Astrocyte (in vitro differentiated cells and primary cell): ENCODE results near the gene UTF1. TPM values are rescaled to one million over a fixed set of nuclear protein-coding genes. Genes with fewer than 3 reads are reported as not detected.

Experiments used
- DNase-seq: peaks from one replicate; pipeline ENCODE4 v3.0.0-alpha.2; 2010; ENCODE audit warnings: low read depth
- FAIRE-seq: peaks from 2 replicates; lab custom pipeline; 2011; peaks lifted over from hg19 to GRCh38; lab: Jason Lieb, UNC
- H2AFZ ChIP-seq: 2 replicates; pipeline ENCODE4 v1.6.0; 2012; ENCODE audit warnings: low read depth, low read length, inconsistent platforms
- H3K27ac ChIP-seq: 2 replicates; pipeline ENCODE4 v1.5.1; 2011; ENCODE audit warnings: low read depth, low read length, inconsistent platforms
- H3K27me3 ChIP-seq: 2 replicates; pipeline ENCODE4 v1.6.0; 2011; ENCODE audit warnings: low read length, inconsistent platforms; ENCODE audit not compliant: insufficient read depth
- H3K36me3 ChIP-seq: 2 replicates; pipeline ENCODE4 v1.5.1; 2011; ENCODE audit warnings: low read length, inconsistent platforms; ENCODE audit not compliant: insufficient read depth
- H3K4me1 ChIP-seq: 2 replicates; pipeline ENCODE4 v1.5.1; 2011; ENCODE audit warnings: low read length, inconsistent platforms; ENCODE audit not compliant: insufficient read depth
- H3K4me2 ChIP-seq: 2 replicates; pipeline ENCODE4 v1.6.0; 2012; ENCODE audit warnings: low read length, inconsistent platforms
- H3K4me3 ChIP-seq: 2 replicates; pipeline ENCODE4 v1.5.1; 2011; ENCODE audit warnings: low read depth, mild to moderate bottlenecking, low read length, inconsistent platforms; ENCODE audit not compliant: insufficient read depth
- H3K79me2 ChIP-seq: 2 replicates; pipeline ENCODE4 v1.6.0; 2012; ENCODE audit warnings: mild to moderate bottlenecking, low read length, inconsistent platforms; ENCODE audit not compliant: insufficient read depth
- H3K9ac ChIP-seq: 2 replicates; pipeline ENCODE4 v1.6.0; 2012; ENCODE audit warnings: mild to moderate bottlenecking, low read length, inconsistent platforms
- H3K9me3 ChIP-seq: 2 replicates; pipeline ENCODE4 v1.5.1; 2012; ENCODE audit warnings: low read depth, mild to moderate bottlenecking, low read length, inconsistent platforms; ENCODE audit not compliant: insufficient read depth
- H4K20me1 ChIP-seq: 2 replicates; pipeline ENCODE4 v1.6.0; 2012; ENCODE audit warnings: low read length, inconsistent platforms; ENCODE audit not compliant: insufficient read depth
- H3K27ac Mint-ChIP-seq: one replicate; pipeline ENCODE4 v1.8.0; 2021; ENCODE audit warnings: mild to moderate bottlenecking, mixed read lengths; ENCODE audit not compliant: unreplicated experiment
- H3K27me3 Mint-ChIP-seq: one replicate; pipeline ENCODE4 v1.8.0; 2021; ENCODE audit warnings: low read depth, mixed read lengths; ENCODE audit not compliant: unreplicated experiment
- H3K36me3 Mint-ChIP-seq: one replicate; pipeline ENCODE4 v1.8.0; 2021; ENCODE audit warnings: low read depth, mixed read lengths; ENCODE audit not compliant: unreplicated experiment
- H3K4me1 Mint-ChIP-seq: one replicate; pipeline ENCODE4 v1.8.0; 2021; ENCODE audit warnings: low read depth, mixed read lengths; ENCODE audit not compliant: unreplicated experiment
- H3K4me3 Mint-ChIP-seq: one replicate; pipeline ENCODE4 v1.8.0; 2021; ENCODE audit warnings: mild to moderate bottlenecking, moderate library complexity, mixed read lengths; ENCODE audit not compliant: unreplicated experiment
- H3K9me3 Mint-ChIP-seq: one replicate; pipeline ENCODE4 v1.8.0; 2021; ENCODE audit warnings: mild to moderate bottlenecking, mixed read lengths; ENCODE audit not compliant: unreplicated experiment
- EZH2 ChIP-seq: IDR thresholded peaks from 2 replicates; pipeline ENCODE4 v1.6.1; 2012; ENCODE audit warnings: mild to moderate bottlenecking, low read length, inconsistent platforms; ENCODE audit not compliant: insufficient read depth
- total RNA-seq: library from RNA; stranded (reverse); gene quantifications from 2 replicates; pipeline ENCODE4 v1.2.1, GENCODE V29; 2021
- TF ChIP-seq, protein P1 (sequence below): IDR thresholded peaks from 2 replicates; pipeline ENCODE4 v1.5.1; 2011; ENCODE audit warnings: low read depth, mild to moderate bottlenecking, inconsistent platforms, low read length, moderate library complexity; ENCODE audit not compliant: insufficient read depth

Gene UTF1
- total RNA-seq, 1 donor from 2014 or later = 0.18 TPM

- peaks cover 10% of the 10 kb centered on the region for H3K27me3 Mint-ChIP-seq
Observed at GRCh38 chr10:133207041-133207600, 22.9 kb upstream of the UTF1 start.

DNA sequence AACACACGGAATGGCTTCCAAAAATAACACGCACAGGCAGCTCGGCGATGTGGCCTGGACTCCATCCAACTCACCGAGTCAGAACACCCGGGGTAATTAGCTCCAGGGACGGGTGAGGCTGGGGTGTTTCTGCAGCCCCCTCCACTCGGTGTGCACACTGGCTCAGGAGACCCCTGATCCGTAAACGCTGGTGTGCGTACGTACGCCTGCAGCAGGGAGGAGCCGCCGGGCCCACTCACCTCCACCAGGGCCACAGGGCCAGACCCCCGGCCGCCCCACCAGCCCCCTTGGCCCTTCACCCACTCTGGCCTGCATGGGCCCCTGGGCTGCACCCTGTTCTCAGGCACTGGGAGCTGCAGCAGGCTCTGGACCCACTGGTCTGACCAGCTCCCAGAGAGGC is 22.4 kb upstream of the UTF1 start:
- H2AFZ ChIP-seq = no peak overlapping the region
- Mint-ChIP-seq H3K27me3 (peaks cover 11% of the 10 kb centered on the region), H3K9me3 (no peaks in the 10 kb centered on the region), H3K4me1 (no peaks in the 10 kb centered on the region), H3K36me3 (no peaks in the 10 kb centered on the region), H3K27ac (no peak overlapping the region), H3K4me3 (no peak overlapping the region)
- H3K27ac ChIP-seq = no peak overlapping the region
- H4K20me1 ChIP-seq = no peaks in the 10 kb centered on the region
- DNase-seq (no peak), FAIRE-seq (no peak)
- H3K4me3 ChIP-seq = no peak overlapping the region
- peaks cover 5% of the 10 kb centered on the region for H3K9me3 ChIP-seq
- H3K27me3 ChIP-seq = no peaks in the 10 kb centered on the region
- no peak overlapping the region for H3K4me2 ChIP-seq
- no peak overlapping the region for H3K9ac ChIP-seq
- no peaks in the 10 kb centered on the region for H3K36me3 ChIP-seq
- TF ChIP-seq, protein P1, sequence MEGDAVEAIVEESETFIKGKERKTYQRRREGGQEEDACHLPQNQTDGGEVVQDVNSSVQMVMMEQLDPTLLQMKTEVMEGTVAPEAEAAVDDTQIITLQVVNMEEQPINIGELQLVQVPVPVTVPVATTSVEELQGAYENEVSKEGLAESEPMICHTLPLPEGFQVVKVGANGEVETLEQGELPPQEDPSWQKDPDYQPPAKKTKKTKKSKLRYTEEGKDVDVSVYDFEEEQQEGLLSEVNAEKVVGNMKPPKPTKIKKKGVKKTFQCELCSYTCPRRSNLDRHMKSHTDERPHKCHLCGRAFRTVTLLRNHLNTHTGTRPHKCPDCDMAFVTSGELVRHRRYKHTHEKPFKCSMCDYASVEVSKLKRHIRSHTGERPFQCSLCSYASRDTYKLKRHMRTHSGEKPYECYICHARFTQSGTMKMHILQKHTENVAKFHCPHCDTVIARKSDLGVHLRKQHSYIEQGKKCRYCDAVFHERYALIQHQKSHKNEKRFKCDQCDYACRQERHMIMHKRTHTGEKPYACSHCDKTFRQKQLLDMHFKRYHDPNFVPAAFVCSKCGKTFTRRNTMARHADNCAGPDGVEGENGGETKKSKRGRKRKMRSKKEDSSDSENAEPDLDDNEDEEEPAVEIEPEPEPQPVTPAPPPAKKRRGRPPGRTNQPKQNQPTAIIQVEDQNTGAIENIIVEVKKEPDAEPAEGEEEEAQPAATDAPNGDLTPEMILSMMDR = no peak
- no peak for TF ChIP-seq EZH2
- H3K79me2 ChIP-seq = no peaks in the 10 kb centered on the region
- H3K4me1 ChIP-seq = no peaks in the 10 kb centered on the region

More at GRCh38 chr10:133207041-133207600, 22.9 kb upstream of the UTF1 start:
- H3K9me3 ChIP-seq = peaks cover 5% of the 10 kb centered on the region
- H3K36me3 ChIP-seq = no peaks in the 10 kb centered on the region
- no peak overlapping the region for H2AFZ ChIP-seq
- H3K9ac ChIP-seq = no peak overlapping the region
- no peaks in the 10 kb centered on the region for H3K79me2 ChIP-seq
- TF ChIP-seq EZH2 = no peak
- TF ChIP-seq, protein P1 = no peak
- no peak overlapping the region for H3K4me3 ChIP-seq
- Mint-ChIP-seq H3K4me3 (no peak overlapping the region), H3K27ac (peak overlapping the region; percentile 26), H3K4me1 (no peaks in the 10 kb centered on the region), H3K9me3 (no peaks in the 10 kb centered on the region), H3K36me3 (no peaks in the 10 kb centered on the region)
- DNase-seq = no peak
- H4K20me1 ChIP-seq = no peaks in the 10 kb centered on the region
- H3K4me2 ChIP-seq = no peak overlapping the region
- H3K27me3 ChIP-seq = no peaks in the 10 kb centered on the region
- no peaks in the 10 kb centered on the region for H3K4me1 ChIP-seq
- H3K27ac ChIP-seq = no peak overlapping the region
- no peak for FAIRE-seq

- no peak overlapping the region for H3K4me2 ChIP-seq
- DNase-seq (no peak), FAIRE-seq (no peak)
- no peak overlapping the region for H2AFZ ChIP-seq
- no peaks in the 10 kb centered on the region for H3K36me3 ChIP-seq
- no peak overlapping the region for H3K27ac Mint-ChIP-seq
- no peaks in the 10 kb centered on the region for H3K27me3 ChIP-seq
- H3K9me3 ChIP-seq = peaks cover 5% of the 10 kb centered on the region
- no peak overlapping the region for H3K9ac ChIP-seq
- no peaks in the 10 kb centered on the region for H3K9me3 Mint-ChIP-seq
- H3K4me1 ChIP-seq = no peaks in the 10 kb centered on the region
- H3K4me1 Mint-ChIP-seq = no peaks in the 10 kb centered on the region
- no peaks in the 10 kb centered on the region for H3K36me3 Mint-ChIP-seq
- H3K4me3 Mint-ChIP-seq = no peak overlapping the region
- no peaks in the 10 kb centered on the region for H4K20me1 ChIP-seq
- no peak overlapping the region for H3K27ac ChIP-seq
- TF ChIP-seq, protein P1 = no peak
- TF ChIP-seq EZH2 = no peak
- H3K79me2 ChIP-seq = no peaks in the 10 kb centered on the region
- no peak overlapping the region for H3K4me3 ChIP-seq
- H3K27me3 Mint-ChIP-seq = peaks cover 11% of the 10 kb centered on the region
Observed at GRCh38 chr10:133208466-133208865, 21.6 kb upstream of the UTF1 start.
